Kidney (tissue), 14 donors: ENCODE results near the gene PSMA6. TPM values are rescaled to one million over a fixed set of nuclear protein-coding genes. Genes with fewer than 3 reads are reported as not detected.
"Not testable (repeated sequence)": the region's sequence is repeated elsewhere in the genome, so short reads cannot be mapped to it uniquely, and the experiment has no call there.

Source experiments
- DNase-seq, 5 donors: peaks; one replicate each; pipeline ENCODE4 v3.0.0-alpha.2; 2013 to 2020
- FAIRE-seq: peaks from 2 replicates; lab custom pipeline; 2012; peaks lifted over from hg19 to GRCh38; lab: Jason Lieb, UNC
- H3K27ac ChIP-seq, 2 donors: one replicate each; pipeline ENCODE4 v1.7.0; 2013; ENCODE audit warnings: low read depth in 2 of 2, low read length in 2 of 2, inconsistent platforms in 1 of 2
- H3K27me3 ChIP-seq: one replicate; pipeline ENCODE4 v1.7.1; 2013; ENCODE audit warnings: low read length, inconsistent platforms; ENCODE audit not compliant: control insufficient read depth, insufficient read depth
- H3K36me3 ChIP-seq, 3 donors: one replicate each; pipeline versions ENCODE4 v1.7.0 to v1.7.1; 2013; ENCODE audit warnings: low read length in 3 of 3, control low read depth in 1 of 3, inconsistent platforms in 1 of 3; ENCODE audit not compliant: insufficient read depth in 3 of 3, control insufficient read depth in 2 of 3
- H3K4me1 ChIP-seq, 3 donors: one replicate each; pipeline versions ENCODE4 v1.7.0 to v1.7.1; 2013; ENCODE audit warnings: low read length in 3 of 3, inconsistent platforms in 1 of 3, low read depth in 1 of 3; ENCODE audit not compliant: control insufficient read depth in 2 of 3, insufficient read depth in 2 of 3
- H3K4me3 ChIP-seq, 3 donors: one replicate each; pipeline versions ENCODE4 v1.7.0 to v1.8.1; 2013; ENCODE audit warnings: low read length in 3 of 3, control low read depth in 1 of 3, inconsistent platforms in 1 of 3
- H3K9ac ChIP-seq, 3 donors: one replicate each; pipeline versions ENCODE4 v1.7.0 to v1.7.1; 2013; ENCODE audit warnings: low read length in 3 of 3, control low read depth in 1 of 3, inconsistent platforms in 1 of 3
- H3K9me3 ChIP-seq, 3 donors: one replicate each; pipeline versions ENCODE4 v1.7.0 to v1.7.1; 2013; ENCODE audit warnings: low read length in 3 of 3, control low read depth in 1 of 3, inconsistent platforms in 1 of 3; ENCODE audit not compliant: control insufficient read depth in 2 of 3, insufficient read depth in 1 of 3
- CTCF ChIP-seq: IDR thresholded peaks from 3 replicates; pipeline ENCODE4 v1.5.1; 2012; ENCODE audit warnings: mild to moderate bottlenecking, moderate library complexity, borderline replicate concordance; ENCODE audit not compliant: insufficient read depth; ENCODE audit errors: extremely low read depth
- intact Hi-C: fragments of 100-400 bp; cut with DNase I; formaldehyde crosslinking; loops from one replicate; pipeline ENCODE4 v1.11.1; 2022
- polyA plus RNA-seq: library from polyadenylated mRNA; stranded (reverse); fragments of 350-450 nt; fragmentation: Illumina TruSeq; extraction: RNeasy Lipid Tissue Mini Kit (QIAGEN cat#74804); gene quantifications from one replicate; pipeline ENCODE4 v1.2.3, GENCODE V29; 2014; ENCODE audit warnings: low read depth, low replicate concordance; ENCODE audit not compliant: insufficient read depth
- total RNA-seq: library from RNA; stranded (reverse); fragmentation: NEBNext Ultra II Directional; extraction: Animal tissue kit (Norgen Biotek cat#: 25700); gene quantifications from one replicate; pipeline ENCODE4 v1.2.1, GENCODE V29; 2021
- donor health status: control.
- donor health status: control.
- donor health status: control.
- donor health status: control.
- donor health status: control.
- donor health status: DM: yes; HTN: yes; CAD: no.
- donor health status: Normal renal cell carcinoma (clear cell type).

The PSMA6 gene
- total and polyA plus RNA-seq, 2 donors from 2014 or later: 127 to 174 TPM

- Histone ChIP-seq H3K27me3 (no peaks in the 10 kb centered on the region), H3K27ac (peak overlapping the region in 1 of 2 donors; percentile 71), H3K9ac (peak overlapping the region in 1 of 3 donors; percentile 7), H3K4me3 (no peak overlapping the region), H3K36me3 (no peaks in the 10 kb centered on the region), H3K9me3 (no peaks in the 10 kb centered on the region), H3K4me1 (peaks cover 0 to 46% (median 46%) of the 10 kb centered on the region in 3 donors)
- FAIRE-seq (no peak), DNase-seq (no peak)
- intact Hi-C loops: no loop called here
- TF ChIP-seq CTCF: no peak
Measured at GRCh38 chr14:35333264-35333730, 41.1 kb downstream of the PSMA6 start.

- no peaks in the 10 kb centered on the region for H3K9me3 ChIP-seq
- no peaks in the 10 kb centered on the region for H3K27me3 ChIP-seq
- intact Hi-C loops: no loop called here
- no peak for DNase-seq
- no peak for TF ChIP-seq CTCF
- H3K9ac ChIP-seq: peak overlapping the region in 1 of 3 donors; percentile 7
- peaks cover 0 to 47% (median 47%) of the 10 kb centered on the region in 3 donors for H3K4me1 ChIP-seq
- peak overlapping the region; percentile 32 to 48 for H3K27ac ChIP-seq
- FAIRE-seq: no peak
- no peaks in the 10 kb centered on the region for H3K36me3 ChIP-seq
- H3K4me3 ChIP-seq: no peak overlapping the region
Measured at GRCh38 chr14:35333797-35334743, 41.9 kb downstream of the PSMA6 start.

GRCh38 chr14:35335388-35336092, 43.4 kb downstream of the PSMA6 start:
- peak overlapping the region in 2 of 3 donors; percentile 17 to 57 for H3K9ac ChIP-seq
- FAIRE-seq: no peak
- TF ChIP-seq CTCF: no peak

GRCh38 chr14:35336171-35336493, 44.0 kb downstream of the PSMA6 start:
- FAIRE-seq, intact Hi-C loops, H3K9me3 ChIP-seq, H3K27me3 ChIP-seq, H3K36me3 ChIP-seq, DNase-seq: not testable (repeated sequence)
- Histone ChIP-seq H3K9ac (peak overlapping the region in 1 of 3 donors; percentile 47), H3K27ac (peak overlapping the region; percentile 92 to 96), H3K4me3 (peak overlapping the region in 2 of 3 donors; percentile 10 to 14), H3K4me1 (peaks cover 0 to 62% (median 61%) of the 10 kb centered on the region in 3 donors)

More at GRCh38 chr14:35335388-35336092, 43.4 kb downstream of the PSMA6 start:
- peaks cover 0 to 57% (median 56%) of the 10 kb centered on the region in 3 donors for H3K4me1 ChIP-seq
- intact Hi-C loops: no loop called here
- no peaks in the 10 kb centered on the region for H3K9me3 ChIP-seq
- H3K27me3 ChIP-seq: no peaks in the 10 kb centered on the region
- DNase-seq: peak; percentile 27 to 76 (median 54)
- peak overlapping the region in 1 of 3 donors; percentile 23 for H3K4me3 ChIP-seq
- H3K27ac ChIP-seq: peak overlapping the region; percentile 92 to 96
- H3K36me3 ChIP-seq: no peaks in the 10 kb centered on the region
